NT2/D1 (cell line): ENCODE results near the gene NLRP6.

Experiments
- SUZ12 ChIP-seq: IDR thresholded peaks from 2 replicates; pipeline ENCODE4 v1.6.1; 2011; ENCODE audit not compliant: insufficient read length, insufficient read depth; ENCODE audit errors: extremely low read depth
- ZNF274 ChIP-seq: IDR thresholded peaks from 2 replicates; pipeline ENCODE4 v1.6.1; 2011; ENCODE audit warnings: mild to moderate bottlenecking, low read depth, low read length

GRCh38 chr11:282171-282570, 4.0 kb downstream of the NLRP6 start:
- no peak for TF ChIP-seq ZNF274
- no peak for TF ChIP-seq SUZ12
